B cell (primary cell): ENCODE measurements around the gene FAM219A.

Source experiments
- CTCF ChIP-seq: fragments of 200-600 bp; IDR thresholded peaks from one replicate; pipeline ENCODE4 v1.8.0; 2022; ENCODE audit warnings: antibody characterized with exemption, mild to moderate bottlenecking
- EZH2 ChIP-seq: IDR thresholded peaks from 2 replicates; pipeline ENCODE4 v1.6.1; 2012; ENCODE audit warnings: borderline replicate concordance, low read depth, mild to moderate bottlenecking, moderate library complexity, low read length; ENCODE audit not compliant: insufficient read depth, poor library complexity, severe bottlenecking

DNA sequence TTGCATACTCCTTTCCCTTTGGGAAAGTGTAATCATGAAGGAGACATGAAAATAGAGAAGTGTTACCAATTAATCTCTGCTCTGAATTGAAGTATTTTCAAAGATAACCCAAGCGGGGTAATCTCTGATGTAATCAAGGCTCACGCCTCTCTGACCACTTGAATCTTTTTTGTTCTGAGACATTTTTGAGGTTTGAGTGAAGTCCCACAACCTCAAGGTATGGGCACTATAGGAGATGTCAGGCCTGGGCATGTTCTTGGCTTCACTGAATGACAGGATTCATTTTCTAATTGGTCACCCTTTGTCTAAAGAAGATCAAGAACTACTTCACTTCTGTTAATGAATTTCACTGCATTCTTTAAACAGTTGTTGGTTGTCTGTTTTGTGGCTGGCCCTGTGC is 40.7 kb upstream of the FAM219A start:
- no peak for TF ChIP-seq CTCF
- TF ChIP-seq EZH2: no peak
